Measurements from ENCODE around the gene CPPED1. TPM values are rescaled to one million over a fixed set of nuclear protein-coding genes. Genes with fewer than 3 reads are reported as not detected.

CPPED1 gene
- total RNA-seq, 2 donors from 2014 or later = 14.8 to 38.4 TPM

DNA sequence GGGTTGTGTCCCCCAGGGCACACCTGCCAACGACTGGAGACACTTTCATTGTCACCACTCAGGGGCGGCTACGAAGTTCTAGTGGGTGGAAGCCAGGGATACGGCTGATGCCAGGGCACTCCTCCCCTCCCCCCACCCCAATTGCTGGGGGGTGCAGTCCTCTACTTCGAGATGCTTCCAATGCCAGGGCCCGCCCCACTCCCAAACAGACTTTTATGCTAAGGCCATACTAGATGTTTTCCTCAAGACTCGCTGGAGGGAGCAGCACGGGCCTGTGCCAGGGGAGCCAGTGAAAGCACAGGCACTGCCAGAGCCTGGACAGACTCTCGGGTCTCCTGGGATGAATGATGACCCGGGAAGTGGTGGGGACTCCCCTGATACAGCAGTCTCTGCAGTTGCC, 178.0 kb downstream of the CPPED1 start:
- H3K4me3 ChIP-seq = no peak overlapping the region
- H3K27ac ChIP-seq = no peak overlapping the region
- no peaks in the 10 kb centered on the region for H3K4me1 ChIP-seq (ENCODE audit: control insufficient read depth in 1 of 2, low read depth in 2 of 2)
- no peak for ATAC-seq (ENCODE audit: insufficient number of reproducible peaks, low FRiP score, low read depth)
- no peaks in the 10 kb centered on the region for H3K9me3 ChIP-seq
- no peaks in the 10 kb centered on the region for H3K27me3 ChIP-seq (replicated peaks; ENCODE audit: insufficient read depth)
- DNase-seq (ENCODE audit: low spot score) = no peak
- H3K36me3 ChIP-seq = no peaks in the 10 kb centered on the region
- TF ChIP-seq, protein P1, sequence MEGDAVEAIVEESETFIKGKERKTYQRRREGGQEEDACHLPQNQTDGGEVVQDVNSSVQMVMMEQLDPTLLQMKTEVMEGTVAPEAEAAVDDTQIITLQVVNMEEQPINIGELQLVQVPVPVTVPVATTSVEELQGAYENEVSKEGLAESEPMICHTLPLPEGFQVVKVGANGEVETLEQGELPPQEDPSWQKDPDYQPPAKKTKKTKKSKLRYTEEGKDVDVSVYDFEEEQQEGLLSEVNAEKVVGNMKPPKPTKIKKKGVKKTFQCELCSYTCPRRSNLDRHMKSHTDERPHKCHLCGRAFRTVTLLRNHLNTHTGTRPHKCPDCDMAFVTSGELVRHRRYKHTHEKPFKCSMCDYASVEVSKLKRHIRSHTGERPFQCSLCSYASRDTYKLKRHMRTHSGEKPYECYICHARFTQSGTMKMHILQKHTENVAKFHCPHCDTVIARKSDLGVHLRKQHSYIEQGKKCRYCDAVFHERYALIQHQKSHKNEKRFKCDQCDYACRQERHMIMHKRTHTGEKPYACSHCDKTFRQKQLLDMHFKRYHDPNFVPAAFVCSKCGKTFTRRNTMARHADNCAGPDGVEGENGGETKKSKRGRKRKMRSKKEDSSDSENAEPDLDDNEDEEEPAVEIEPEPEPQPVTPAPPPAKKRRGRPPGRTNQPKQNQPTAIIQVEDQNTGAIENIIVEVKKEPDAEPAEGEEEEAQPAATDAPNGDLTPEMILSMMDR (IDR thresholded peaks at IDR 0.05) = no peak

DNA sequence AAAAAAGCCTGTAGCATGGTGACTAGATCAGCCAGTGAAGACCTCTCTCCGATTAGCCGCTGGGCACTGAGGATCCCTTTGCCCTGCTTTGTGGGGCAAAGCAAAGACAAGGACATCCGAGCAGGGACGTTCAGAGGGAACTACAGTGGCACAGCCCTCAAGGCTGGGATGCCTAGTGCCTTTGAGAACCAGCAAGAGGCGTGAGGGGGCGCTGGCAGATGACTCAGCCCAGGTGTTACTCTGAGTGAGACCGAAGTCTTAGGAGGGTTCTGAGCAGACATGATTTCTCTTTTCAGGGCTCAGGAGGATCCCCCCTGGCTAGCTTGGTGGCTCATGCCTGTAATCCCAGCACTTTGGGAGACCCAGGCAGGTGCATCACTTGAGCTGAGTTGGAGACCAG, 178.6 kb downstream of the CPPED1 start:
- Histone ChIP-seq H3K9me3 (no peaks in the 10 kb centered on the region), H3K4me1 (ENCODE audit: control insufficient read depth in 1 of 2, low read depth in 2 of 2) (no peaks in the 10 kb centered on the region), H3K27me3 (replicated peaks; ENCODE audit: insufficient read depth) (no peaks in the 10 kb centered on the region), H3K27ac (no peak overlapping the region), H3K36me3 (no peaks in the 10 kb centered on the region), H3K4me3 (no peak overlapping the region)
- ATAC-seq (ENCODE audit: insufficient number of reproducible peaks, low FRiP score, low read depth) (no peak), DNase-seq (ENCODE audit: low spot score) (no peak)
- TF ChIP-seq, protein P1 (IDR thresholded peaks at IDR 0.05) = no peak

DNA sequence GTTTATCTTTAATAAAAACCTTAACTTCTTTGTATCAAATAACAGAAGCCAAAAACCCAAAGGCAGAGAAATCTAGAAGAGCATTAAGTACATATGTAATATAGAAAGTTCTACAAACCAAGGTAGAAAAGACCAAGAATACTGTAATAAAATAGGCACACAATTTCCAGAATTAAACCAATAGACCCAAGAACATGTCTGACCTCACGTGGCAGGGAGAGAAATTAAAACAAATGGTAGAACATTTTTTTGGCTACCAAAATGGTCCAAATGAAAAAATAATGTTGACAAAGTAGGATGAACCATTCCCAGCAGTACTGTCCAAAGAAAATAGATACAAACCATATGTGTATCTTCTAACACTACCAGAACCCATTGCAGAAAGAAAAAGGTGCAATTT, 183.5 kb downstream of the CPPED1 start:
- DNase-seq (ENCODE audit: low spot score) = no peak

DNA sequence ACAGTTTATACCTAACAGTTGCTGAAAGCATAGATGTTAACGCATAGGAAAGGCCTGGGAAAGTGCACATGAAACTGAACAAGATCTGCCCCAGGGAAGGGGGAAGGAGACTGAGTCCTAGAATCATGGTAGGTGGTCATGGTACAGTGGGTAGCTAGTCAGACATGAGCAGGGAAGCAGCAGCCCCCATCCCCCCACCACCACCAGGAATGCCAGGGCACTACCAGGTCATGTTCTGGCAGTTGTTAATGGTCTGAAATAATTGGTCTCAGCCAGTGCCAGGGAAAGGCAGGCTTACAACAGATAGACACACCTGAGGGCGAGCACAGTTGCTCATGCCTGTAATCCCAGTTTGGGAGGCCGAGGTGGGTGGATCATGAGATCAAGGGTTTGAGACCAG, 185.2 kb downstream of the CPPED1 start:
- no peak for ATAC-seq (ENCODE audit: insufficient number of reproducible peaks, low FRiP score, low read depth)
- DNase-seq (ENCODE audit: low spot score) = no peak
- Histone ChIP-seq H3K36me3 (no peaks in the 10 kb centered on the region), H3K9me3 (no peaks in the 10 kb centered on the region), H3K27me3 (replicated peaks; ENCODE audit: insufficient read depth) (no peaks in the 10 kb centered on the region), H3K4me1 (ENCODE audit: control insufficient read depth in 1 of 2, low read depth in 2 of 2) (no peaks in the 10 kb centered on the region), H3K27ac (no peak overlapping the region), H3K4me3 (no peak overlapping the region)
- TF ChIP-seq, protein P1 (IDR thresholded peaks at IDR 0.05) = no peak

More for the DNA sequence above, 183.5 kb downstream of the CPPED1 start:
- TF ChIP-seq, protein P1 (IDR thresholded peaks at IDR 0.05) = no peak
- Histone ChIP-seq H3K4me1 (ENCODE audit: control insufficient read depth in 1 of 2, low read depth in 2 of 2) (no peaks in the 10 kb centered on the region), H3K27ac (no peak overlapping the region), H3K4me3 (no peak overlapping the region), H3K9me3 (no peaks in the 10 kb centered on the region), H3K36me3 (no peaks in the 10 kb centered on the region), H3K27me3 (replicated peaks; ENCODE audit: insufficient read depth) (no peaks in the 10 kb centered on the region)
- no peak for ATAC-seq (ENCODE audit: insufficient number of reproducible peaks, low FRiP score, low read depth)

DNA sequence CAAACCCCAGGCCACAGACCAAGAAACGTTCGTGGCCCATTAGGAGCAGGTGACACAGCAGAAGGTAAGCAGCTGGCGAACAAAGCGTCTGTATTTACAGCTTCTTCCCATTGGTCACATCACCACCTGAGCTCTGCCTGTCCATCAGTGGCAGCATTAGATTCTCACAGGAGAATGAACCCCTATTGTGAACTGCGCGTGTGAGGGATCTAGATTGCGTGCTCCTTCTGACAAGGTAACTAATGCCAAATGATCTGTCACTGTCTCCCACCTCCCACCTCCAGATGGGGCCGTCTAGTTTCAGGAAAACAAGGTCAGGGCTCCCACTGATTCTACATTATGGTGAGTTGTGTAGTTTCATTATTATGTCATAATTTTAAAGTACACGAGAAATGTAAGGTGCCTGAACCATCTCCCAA, 186.3 kb downstream of the CPPED1 start:
- H3K36me3 ChIP-seq = no peaks in the 10 kb centered on the region
- H3K27ac ChIP-seq = no peak overlapping the region
- H3K27me3 ChIP-seq (replicated peaks; ENCODE audit: insufficient read depth) = no peaks in the 10 kb centered on the region
- H3K4me3 ChIP-seq = no peak overlapping the region
- TF ChIP-seq, protein P1 (IDR thresholded peaks at IDR 0.05) = no peak
- ATAC-seq (ENCODE audit: insufficient number of reproducible peaks, low FRiP score, low read depth) = no peak
- H3K9me3 ChIP-seq = no peaks in the 10 kb centered on the region
- H3K4me1 ChIP-seq (ENCODE audit: control insufficient read depth in 1 of 2, low read depth in 2 of 2) = no peaks in the 10 kb centered on the region
- no peak for DNase-seq (ENCODE audit: low spot score)
